Smooth muscle cell (in vitro differentiated cells): ENCODE measurements around the gene WIZ. TPM values are rescaled to one million over a fixed set of nuclear protein-coding genes. Genes with fewer than 3 reads are reported as not detected.

Source experiments
- DNase-seq: peaks from one replicate; lab custom pipeline; 2025; ENCODE audit not compliant: unreplicated experiment; lab: John Stamatoyannopoulos, UW
- H2AFZ ChIP-seq: fragments of 200-600 bp; sonication (generic); 2 replicates; pipeline ENCODE4 v1.6.0; 2016; ENCODE audit warnings: antibody characterized with exemption, low read depth, mild to moderate bottlenecking
- H3F3A ChIP-seq: fragments of 200-600 bp; sonication (generic); 2 replicates; pipeline ENCODE4 v1.6.0; 2017; ENCODE audit warnings: antibody characterized with exemption, low read depth
- H3K27ac ChIP-seq: fragments of 200-600 bp; sonication (generic); 2 replicates; pipeline ENCODE4 v1.5.1; 2016; ENCODE audit warnings: low read depth, mild to moderate bottlenecking
- H3K27me3 ChIP-seq: fragments of 200-600 bp; sonication (generic); 2 replicates; pipeline ENCODE4 v1.6.1; 2016; ENCODE audit warnings: low read depth, mild to moderate bottlenecking
- H3K36me3 ChIP-seq: fragments of 200-600 bp; sonication (generic); 2 replicates; pipeline ENCODE4 v1.5.1; 2016; ENCODE audit warnings: low read depth
- H3K4me1 ChIP-seq: fragments of 200-600 bp; sonication (generic); 2 replicates; pipeline ENCODE4 v1.5.1; 2016; ENCODE audit warnings: low read depth
- H3K4me2 ChIP-seq: fragments of 200-600 bp; sonication (generic); 2 replicates; pipeline ENCODE4 v1.6.0; 2016; ENCODE audit warnings: mild to moderate bottlenecking
- H3K4me3 ChIP-seq: fragments of 200-600 bp; sonication (generic); 2 replicates; pipeline ENCODE4 v1.5.1; 2016; ENCODE audit warnings: mild to moderate bottlenecking
- H3K79me2 ChIP-seq: fragments of 200-600 bp; sonication (generic); 2 replicates; pipeline ENCODE4 v1.6.0; 2016; ENCODE audit warnings: low read depth, mild to moderate bottlenecking
- H3K9ac ChIP-seq: fragments of 200-600 bp; sonication (generic); 2 replicates; pipeline ENCODE4 v1.6.0; 2016; ENCODE audit warnings: low read depth
- H3K9me3 ChIP-seq: fragments of 200-600 bp; sonication (generic); replicated peaks from 2 replicates; pipeline ENCODE4 v1.5.1; 2016; ENCODE audit warnings: low read depth
- H4K20me1 ChIP-seq: fragments of 200-600 bp; sonication (generic); 2 replicates; pipeline ENCODE4 v1.6.0; 2016; ENCODE audit warnings: low read depth
- WGBS: methylation state at CpG from one replicate; pipeline ENCODE4 v1.1.7; 2016; ENCODE audit warnings: low lambda C conversion rate; 5-methylcytosine and 5-hydroxymethylcytosine counted together
- polyA plus RNA-seq: library from polyadenylated mRNA; unstranded; fragments of >200 nt; fragmentation: Nextera tagmentation; extraction: Ambion mirVana; gene quantifications from 2 replicates; pipeline ENCODE4 v1.2.1, GENCODE V29; 2016
- total RNA-seq: library from RNA; depleted of rRNA; stranded (reverse); fragments of >200 nt; gene quantifications from 2 replicates; pipeline ENCODE4 v1.2.3, GENCODE V29; 2014
- TF ChIP-seq, protein P1 (sequence below): fragments of 200-600 bp; sonication (generic); IDR thresholded peaks from 2 replicates; pipeline ENCODE4 v1.5.1; 2017; ENCODE audit warnings: borderline replicate concordance, mild to moderate bottlenecking, antibody characterized with exemption; ENCODE audit not compliant: insufficient read depth, poor library complexity, severe bottlenecking

WIZ gene
- total and polyA plus RNA-seq, 2 experiments from 2014 or later = 23.1 to 40.5 TPM

DNA sequence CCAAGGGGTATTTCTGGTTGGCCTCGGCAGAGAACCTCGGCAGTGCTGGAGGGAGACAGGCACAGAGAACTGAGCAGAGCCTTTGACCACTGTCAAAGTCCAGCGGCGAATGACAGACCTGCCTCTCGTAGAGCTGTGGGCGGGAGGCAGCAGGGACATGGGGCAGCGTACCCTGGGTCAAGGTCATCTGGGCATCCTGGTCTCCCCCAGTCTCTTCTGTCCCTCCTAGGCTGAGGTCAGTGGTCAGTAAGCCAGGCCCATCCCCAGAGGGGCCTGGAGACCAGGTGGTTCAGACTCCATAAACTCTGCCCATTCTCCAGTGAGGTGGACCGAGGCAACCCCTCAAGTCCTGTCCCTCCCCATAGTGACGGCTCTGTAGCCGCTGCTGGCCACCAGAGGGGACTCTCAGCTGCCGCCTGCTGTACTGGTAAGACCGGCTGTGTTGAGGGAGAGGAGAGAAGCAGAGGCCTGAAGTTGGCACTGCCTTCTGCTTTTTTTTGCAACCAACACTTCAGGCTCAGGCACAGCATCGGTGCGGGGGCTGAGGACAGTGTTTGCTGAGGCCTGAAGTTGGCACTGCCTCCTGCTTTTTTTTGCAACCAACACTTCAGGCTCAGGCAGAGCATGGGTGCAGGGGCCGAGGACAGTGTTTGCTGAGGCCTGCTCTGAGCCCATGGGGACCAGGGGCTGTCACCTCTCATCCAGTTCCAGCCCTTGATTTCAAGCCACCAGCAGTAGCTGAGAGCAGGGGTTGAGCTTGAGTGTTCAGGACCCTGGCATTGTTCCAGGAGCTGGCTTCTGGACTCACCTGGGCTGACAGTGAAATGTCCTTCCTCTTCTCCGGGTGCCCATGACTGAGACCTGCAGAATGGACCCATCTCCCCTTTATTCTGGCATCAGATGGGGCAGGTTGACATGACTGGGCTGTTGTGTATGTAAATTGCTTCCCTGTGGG, 29.9 kb upstream of the WIZ start, which contains the start of gene PGLYRP2:
Gene PGLYRP2 (minus strand): TSS at position 111 of the 955 bp plus-strand sequence. CDS start 130 bp downstream, outside the sequence.
- no peak within 1 kb of the TSS for H3K27ac ChIP-seq
- WGBS = 85% methylated on average over 16 of the region's 16 CpGs
- H3K4me1 ChIP-seq = no peaks in the 10 kb centered on the region
- H3K4me3 ChIP-seq = no peak within 1 kb of the TSS
- no peaks in the 10 kb centered on the region for H4K20me1 ChIP-seq
- no peak within 1 kb of the TSS for H2AFZ ChIP-seq
- H3K27me3 ChIP-seq = no peaks in the 10 kb centered on the region
- no peak within 1 kb of the TSS for H3K9ac ChIP-seq
- H3K9me3 ChIP-seq = no peaks in the 10 kb centered on the region
- no peak for DNase-seq
- TF ChIP-seq, protein P1, sequence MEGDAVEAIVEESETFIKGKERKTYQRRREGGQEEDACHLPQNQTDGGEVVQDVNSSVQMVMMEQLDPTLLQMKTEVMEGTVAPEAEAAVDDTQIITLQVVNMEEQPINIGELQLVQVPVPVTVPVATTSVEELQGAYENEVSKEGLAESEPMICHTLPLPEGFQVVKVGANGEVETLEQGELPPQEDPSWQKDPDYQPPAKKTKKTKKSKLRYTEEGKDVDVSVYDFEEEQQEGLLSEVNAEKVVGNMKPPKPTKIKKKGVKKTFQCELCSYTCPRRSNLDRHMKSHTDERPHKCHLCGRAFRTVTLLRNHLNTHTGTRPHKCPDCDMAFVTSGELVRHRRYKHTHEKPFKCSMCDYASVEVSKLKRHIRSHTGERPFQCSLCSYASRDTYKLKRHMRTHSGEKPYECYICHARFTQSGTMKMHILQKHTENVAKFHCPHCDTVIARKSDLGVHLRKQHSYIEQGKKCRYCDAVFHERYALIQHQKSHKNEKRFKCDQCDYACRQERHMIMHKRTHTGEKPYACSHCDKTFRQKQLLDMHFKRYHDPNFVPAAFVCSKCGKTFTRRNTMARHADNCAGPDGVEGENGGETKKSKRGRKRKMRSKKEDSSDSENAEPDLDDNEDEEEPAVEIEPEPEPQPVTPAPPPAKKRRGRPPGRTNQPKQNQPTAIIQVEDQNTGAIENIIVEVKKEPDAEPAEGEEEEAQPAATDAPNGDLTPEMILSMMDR = no peak
- H3K4me2 ChIP-seq = no peak within 1 kb of the TSS
- no peaks in the 10 kb centered on the region for H3F3A ChIP-seq
- no peaks in the 10 kb centered on the region for H3K79me2 ChIP-seq
- H3K36me3 ChIP-seq = no peaks in the 10 kb centered on the region

DNA sequence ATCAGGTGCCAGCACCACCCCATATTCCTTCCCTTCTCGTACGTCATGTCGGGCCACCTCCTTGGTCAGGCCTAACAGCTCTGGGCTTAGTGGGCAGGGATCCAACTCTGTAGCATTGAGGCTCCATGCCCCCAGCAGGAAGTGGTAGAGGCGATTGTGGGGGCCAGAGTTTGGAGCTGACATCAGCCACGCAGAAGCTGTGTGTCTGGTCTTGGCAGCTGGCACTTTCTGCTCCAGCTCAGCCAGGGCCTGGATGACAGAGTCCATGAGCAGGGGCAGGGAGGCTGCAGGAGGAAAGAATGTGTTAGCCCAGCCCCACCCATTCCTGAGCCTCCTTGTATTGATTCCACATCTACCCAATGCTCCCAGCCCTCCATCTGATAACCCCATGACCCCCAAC, 26.6 kb upstream of the WIZ start:
- no peaks in the 10 kb centered on the region for H3K27me3 ChIP-seq
- no peaks in the 10 kb centered on the region for H3F3A ChIP-seq
- TF ChIP-seq, protein P1 = no peak
- no peak overlapping the region for H3K4me2 ChIP-seq
- no peaks in the 10 kb centered on the region for H3K4me1 ChIP-seq
- H4K20me1 ChIP-seq = no peaks in the 10 kb centered on the region
- no peaks in the 10 kb centered on the region for H3K9me3 ChIP-seq
- H3K27ac ChIP-seq = no peak overlapping the region
- H2AFZ ChIP-seq = no peak overlapping the region
- no peak for DNase-seq
- H3K79me2 ChIP-seq = no peaks in the 10 kb centered on the region
- WGBS = 76% methylated on average over 5 of the region's 5 CpGs
- no peak overlapping the region for H3K9ac ChIP-seq
- no peaks in the 10 kb centered on the region for H3K36me3 ChIP-seq
- no peak overlapping the region for H3K4me3 ChIP-seq

DNA sequence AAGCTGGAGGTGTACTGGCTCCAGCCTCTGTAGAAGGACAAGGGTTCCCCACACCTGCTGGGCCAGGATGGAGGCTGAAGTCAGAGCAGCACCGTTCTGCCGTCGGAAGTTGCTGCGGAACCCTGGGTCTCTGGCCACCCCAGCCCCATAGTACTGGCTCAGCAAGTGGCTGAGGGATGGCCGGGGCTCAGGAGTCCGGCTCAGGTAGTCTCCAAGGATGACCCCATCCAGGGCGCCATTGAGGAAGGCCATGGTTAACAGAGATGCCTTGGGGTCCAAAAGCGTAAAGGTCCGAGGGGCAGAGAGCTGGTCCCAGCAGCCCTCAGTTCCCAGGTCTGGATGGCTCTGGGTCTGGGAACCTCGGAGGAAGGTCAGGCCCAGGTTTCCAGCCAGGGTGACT, 25.9 kb upstream of the WIZ start:
- DNase-seq = no peak
- no peaks in the 10 kb centered on the region for H3K4me1 ChIP-seq
- H3K4me2 ChIP-seq = no peak overlapping the region
- no peaks in the 10 kb centered on the region for H3F3A ChIP-seq
- WGBS = 91% methylated on average over 10 of the region's 10 CpGs
- no peaks in the 10 kb centered on the region for H3K79me2 ChIP-seq
- H3K27ac ChIP-seq = no peak overlapping the region
- no peak overlapping the region for H3K4me3 ChIP-seq
- no peaks in the 10 kb centered on the region for H4K20me1 ChIP-seq
- H2AFZ ChIP-seq = no peak overlapping the region
- H3K36me3 ChIP-seq = no peaks in the 10 kb centered on the region
- TF ChIP-seq, protein P1 = no peak
- no peaks in the 10 kb centered on the region for H3K27me3 ChIP-seq
- H3K9ac ChIP-seq = no peak overlapping the region
- H3K9me3 ChIP-seq = no peaks in the 10 kb centered on the region
